ENCODE data around the gene IRGC.
"Not testable (repeated sequence)": the region's sequence is repeated elsewhere in the genome, so short reads cannot be mapped to it uniquely, and the experiment has no call there.

The IRGC gene

DNA sequence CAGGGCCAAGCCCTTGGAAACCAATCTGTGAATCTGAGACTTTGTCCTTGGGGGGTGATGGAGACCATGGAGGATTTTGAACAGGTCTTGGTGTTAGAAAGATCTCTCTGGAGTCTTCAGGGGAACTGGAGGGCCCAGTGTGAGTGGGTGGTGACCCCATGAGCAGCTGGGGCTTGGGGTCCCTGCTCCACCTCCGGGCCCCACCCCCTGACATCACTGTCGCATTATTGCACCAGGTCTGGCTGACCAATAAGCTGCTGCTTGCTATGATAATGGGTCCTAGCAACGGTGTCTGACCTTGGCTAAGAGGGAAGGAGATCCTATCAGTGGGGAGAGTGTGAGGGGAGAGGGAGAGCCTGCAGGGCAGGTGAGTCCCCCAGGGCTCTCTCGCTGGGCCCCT lies at the start of gene IRGC:
IRGC (plus strand) TSS at position 301 of the 400 bp plus-strand sequence. CDS start 2,483 bp downstream, outside the sequence.
- no peak for DNase-seq

DNA sequence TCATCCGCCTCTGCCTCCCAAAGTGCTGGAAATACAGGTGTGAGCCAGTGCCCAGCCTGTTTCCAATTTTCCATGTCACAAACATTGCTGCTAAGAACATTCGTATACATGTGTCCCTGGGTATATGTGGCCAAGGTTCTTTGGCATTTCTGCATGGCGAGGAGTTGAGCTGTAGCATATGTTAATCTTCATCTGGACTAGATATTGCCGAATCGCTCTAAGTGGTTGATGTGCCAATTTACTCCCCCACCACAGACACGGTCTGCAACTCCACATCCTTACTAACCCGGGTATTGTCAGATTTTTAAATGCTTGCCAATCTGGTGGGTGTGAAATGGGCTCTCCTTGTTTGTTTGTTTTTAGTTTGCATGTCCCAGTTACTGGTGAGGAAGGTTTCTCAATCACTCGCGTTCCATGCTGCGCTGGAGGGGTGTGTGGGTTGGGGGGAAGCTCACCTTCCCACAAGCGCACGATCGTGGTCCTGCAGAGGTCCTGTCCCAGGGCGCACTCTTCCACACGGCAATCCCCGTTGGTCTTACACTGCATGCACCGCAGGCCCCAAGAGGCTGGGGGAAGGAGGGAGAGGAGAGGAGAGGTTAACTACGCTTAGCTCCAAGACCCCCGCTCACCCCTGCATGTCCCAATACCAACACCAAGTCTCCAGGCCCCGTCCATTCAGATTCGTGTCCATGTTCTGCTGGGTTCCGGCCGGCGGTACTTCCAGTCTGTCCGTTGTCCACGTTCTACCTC lies 48.6 kb upstream of the IRGC start:
- DNase-seq: no peak

- no peak for DNase-seq
Measured at GRCh38 chr19:43667876-43668405, 47.9 kb upstream of the IRGC start.

DNA sequence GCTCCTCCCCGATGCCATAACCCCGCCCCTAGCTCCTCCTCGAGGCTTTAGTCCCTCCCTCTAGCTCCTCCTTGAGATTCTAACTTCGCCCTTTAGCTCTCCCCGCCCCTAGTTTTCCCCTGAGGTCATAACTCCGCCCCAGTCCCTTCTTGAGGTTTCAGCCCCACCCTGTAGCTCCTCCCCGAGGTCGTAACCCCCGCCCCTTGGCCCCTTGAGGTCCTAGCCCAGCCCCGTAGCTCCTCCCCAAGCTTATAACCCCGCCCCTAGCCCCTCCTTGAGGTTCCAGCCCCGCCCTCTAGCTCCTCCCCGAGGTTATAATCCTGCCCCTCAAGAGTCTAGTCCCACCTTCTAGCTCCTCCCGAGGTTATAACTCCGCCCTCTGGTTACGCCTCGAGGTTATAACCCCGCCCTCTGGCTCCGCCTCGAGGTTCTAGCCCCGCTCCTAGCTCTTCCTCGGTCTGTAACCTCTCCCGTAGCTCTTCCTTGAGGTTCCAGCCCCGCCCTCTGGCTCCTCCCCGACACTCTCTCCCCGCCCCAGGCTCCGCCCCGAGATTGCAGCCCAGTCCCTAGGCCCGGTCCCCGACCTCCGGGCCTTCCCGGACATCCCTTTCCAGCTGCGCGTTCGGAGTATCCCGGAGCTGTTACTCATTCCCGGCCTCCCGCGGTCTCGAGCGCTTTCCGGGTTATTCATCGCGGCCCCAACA lies 47.3 kb upstream of the IRGC start:
- peak; percentile 100 for DNase-seq

GRCh38 chr19:43672061-43672679 lies 43.7 kb upstream of the IRGC start:
- DNase-seq: no peak

DNA sequence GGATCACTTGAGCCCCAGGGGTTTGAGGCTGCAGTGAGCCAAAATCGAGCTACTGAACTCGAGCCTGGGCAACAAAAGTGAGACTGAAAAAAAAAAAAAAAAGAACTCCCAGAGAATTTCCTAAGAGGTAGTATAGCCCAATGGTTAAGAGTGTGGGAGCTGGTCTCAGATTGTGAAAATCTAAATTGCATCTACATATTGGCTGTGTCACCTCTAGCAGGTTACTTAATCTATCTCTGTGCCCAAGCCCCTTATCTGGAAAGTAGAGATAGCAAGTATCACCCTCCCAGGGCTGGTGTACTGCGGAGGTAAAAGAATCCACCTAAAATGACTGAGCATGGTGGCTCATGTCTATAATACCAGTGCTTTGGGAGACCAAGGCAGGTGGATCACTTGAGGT lies 42.2 kb upstream of the IRGC start:
- DNase-seq: no peak

DNA sequence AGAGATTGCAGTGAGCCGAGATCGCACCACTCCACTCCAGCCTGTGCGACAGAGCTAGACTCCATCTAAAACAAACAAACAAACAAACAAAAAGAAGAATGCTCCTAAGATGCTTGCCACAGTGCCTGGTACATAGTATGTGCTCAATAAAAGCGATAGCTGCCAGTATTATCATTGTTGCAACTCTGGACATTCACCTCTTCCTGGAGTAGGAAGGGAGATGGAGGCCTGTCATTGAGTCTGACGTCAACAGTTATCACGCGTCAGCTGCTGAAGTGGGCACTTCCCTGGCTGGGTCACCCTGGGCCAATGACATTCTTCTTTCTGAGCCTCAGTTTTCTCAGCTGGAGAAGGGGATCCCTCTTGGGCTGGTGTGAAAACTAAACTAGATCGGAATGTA lies 41.7 kb upstream of the IRGC start:
- no peak for DNase-seq

GRCh38 chr19:43674596-43674995 lies 41.3 kb upstream of the IRGC start:
- no peak for DNase-seq

DNA sequence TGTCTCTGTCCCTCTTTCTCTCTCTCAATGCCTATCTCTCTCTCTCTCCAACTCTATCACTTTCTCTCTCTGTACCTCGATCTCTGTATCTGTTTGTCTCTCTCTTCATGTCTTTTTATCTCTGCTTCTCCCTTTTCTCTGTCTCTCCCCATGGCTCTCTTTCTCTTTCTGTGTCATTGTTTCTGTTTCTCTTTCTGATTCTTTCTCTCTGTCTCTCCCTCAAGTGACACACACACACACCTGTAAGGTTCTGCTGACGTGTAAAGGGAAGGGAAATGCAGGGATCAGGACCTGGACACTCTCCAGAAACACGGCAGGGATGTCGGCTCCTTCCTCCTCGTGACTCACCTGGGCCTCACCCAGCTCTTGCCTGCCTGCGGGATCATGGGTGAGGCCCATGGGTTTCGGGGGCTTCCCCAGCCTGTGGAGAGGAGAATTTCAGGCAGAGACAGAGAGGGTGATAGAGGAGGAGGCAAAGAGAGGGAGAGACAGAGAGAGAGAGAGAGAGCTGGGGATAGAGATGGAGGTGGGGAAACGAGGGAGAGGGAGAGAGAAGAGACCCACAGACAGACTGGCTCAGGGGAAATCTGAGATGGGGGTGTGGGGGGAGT lies 40.5 kb upstream of the IRGC start:
- DNase-seq: no peak

GRCh38 chr19:43675906-43676305 lies 40.0 kb upstream of the IRGC start:
- DNase-seq: no peak

DNA sequence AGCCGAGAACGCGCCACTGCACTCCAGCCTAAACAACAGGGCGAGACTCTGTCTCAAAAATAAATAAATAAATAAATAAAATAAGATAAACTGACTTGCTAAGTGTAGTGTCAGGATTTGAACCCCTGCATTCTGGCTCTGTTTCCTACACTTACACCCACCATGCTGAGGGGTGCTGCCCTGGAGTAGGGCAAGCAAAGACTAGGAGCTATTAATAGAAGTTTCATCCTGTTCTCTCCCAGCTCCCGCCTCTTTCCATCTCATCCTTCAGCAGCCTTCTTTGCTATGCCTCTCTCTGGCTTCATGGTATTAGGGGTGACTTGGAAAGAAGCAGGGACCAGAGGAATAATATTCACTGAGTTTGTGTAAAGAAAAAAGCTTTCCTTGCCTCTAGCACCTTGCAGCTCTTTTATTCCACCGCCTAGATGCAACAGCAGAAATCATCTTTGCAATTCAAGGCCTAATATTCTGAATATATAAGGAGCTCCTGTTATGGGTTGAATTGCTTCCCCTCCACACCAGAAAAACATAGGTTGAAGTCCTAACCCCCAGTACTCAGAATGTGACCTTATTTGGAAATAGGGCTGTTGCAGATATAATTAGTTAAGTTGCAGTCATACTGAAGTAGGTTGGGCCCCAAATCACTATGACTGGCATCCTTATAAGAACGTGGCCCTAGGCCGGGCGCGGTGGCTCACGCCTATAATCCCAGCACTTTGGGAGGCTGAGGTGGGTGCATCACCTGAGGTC lies 37.2 kb upstream of the IRGC start:
- no peak for DNase-seq

- DNase-seq: no peak
Measured at GRCh38 chr19:43681821-43682220, 34.1 kb upstream of the IRGC start.

- not testable (repeated sequence) for DNase-seq
Measured at GRCh38 chr19:43682269-43682668, 33.6 kb upstream of the IRGC start.

- DNase-seq: no peak
Measured at GRCh38 chr19:43682824-43683661, 32.8 kb upstream of the IRGC start.

GRCh38 chr19:43683905-43684304 lies 32.0 kb upstream of the IRGC start:
- DNase-seq: no peak

DNA sequence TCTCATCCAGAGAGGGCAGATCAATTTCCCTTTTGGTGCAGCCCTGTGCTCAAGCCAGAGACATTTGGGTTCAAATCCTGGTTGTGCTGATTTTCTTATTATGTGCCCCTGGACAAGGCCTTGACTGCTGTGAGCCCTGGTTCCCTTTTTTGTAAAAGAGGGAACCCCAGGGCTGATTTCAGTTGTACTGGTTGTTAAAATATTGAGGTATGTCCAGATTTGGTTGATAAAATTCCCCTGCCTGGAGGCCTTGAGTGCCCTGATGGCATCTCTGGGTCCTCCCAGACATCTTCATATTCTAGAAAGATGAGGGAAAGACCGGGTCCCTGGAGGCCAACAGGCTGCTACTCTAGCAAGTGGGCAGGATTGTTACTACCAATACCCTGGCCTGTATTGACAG lies 31.6 kb upstream of the IRGC start:
- no peak for DNase-seq

DNA sequence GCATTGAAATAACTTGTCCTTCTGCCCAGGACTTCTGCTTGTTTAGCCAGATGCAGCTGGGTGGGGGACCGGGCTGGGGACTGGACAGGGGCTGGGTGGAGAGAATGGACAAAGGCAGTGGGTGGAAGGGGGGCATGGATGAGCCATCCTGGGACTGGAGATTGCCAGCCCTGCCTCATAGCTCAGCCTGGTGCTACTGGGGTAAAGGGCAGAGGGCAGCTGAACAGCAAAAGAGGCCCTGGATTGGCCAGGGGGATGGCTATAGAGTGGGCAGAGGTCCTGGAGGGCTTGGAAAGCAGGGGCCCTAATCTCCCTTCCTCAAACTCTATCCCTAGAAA lies 28.2 kb upstream of the IRGC start:
- no peak for DNase-seq

DNA sequence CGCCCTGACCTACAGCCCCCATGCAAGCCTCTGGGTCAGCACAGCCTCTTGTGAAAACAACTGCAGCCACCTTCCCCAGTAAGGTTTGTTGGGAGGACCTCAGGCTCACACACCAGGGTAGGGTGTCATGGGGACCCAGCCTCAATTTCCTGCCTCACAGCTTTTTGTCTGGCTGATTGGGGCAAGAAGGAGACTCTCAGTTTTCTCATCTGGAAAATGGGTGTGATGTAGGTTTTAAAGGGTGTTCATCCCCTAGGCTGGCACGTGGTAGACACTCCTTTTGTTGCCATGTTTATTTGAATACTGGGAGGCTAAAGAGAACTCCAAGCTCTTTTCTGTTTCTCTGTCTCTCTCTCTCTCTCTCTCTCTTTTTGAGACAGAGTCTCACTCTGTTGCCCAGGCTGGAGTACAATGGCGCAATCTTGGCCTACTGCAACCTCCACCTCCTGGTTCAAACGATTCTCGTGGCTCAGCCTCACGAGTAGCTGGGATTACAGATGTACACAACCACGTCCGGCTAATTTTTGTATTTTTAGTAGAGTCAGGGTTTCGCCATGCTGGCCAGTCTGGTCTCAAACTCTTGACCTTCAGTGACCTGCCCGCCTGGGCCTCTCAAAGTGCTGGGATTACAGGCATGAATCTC lies 27.7 kb upstream of the IRGC start:
- no peak for DNase-seq

GRCh38 chr19:43690444-43690843 lies 25.4 kb upstream of the IRGC start:
- DNase-seq: no peak

DNA sequence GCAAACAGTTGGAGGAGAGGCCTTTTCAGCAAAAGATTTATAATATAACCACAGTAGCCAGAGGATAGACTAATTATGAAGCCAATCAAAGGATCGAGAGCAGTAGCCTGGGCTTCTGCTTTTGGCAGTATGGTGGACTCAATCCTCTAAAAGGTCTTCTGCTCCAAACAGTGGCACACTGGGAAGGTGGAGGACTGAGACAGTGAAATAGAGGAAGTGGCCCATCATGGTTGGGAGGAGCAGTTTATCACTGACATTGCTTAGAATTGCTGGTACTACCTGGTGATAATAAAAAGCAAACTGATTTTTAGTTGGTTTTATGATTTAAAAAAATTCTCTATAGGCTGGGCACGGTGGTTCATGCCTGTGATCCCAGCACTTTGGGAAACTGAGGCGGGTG lies 25.0 kb upstream of the IRGC start:
- DNase-seq: no peak

- DNase-seq: no peak
Measured at GRCh38 chr19:43691755-43692154, 24.1 kb upstream of the IRGC start.
